Stimulated activated CD4-positive, alpha-beta T cell treated with anti-CD3 and anti-CD28 coated beads, Interleukin-4, amount 100 ng/mL, for 4 hours (primary cell): ENCODE results near the gene UNC13C.

ENCODE experiments used
- DNase-seq, 2 experiments: peaks; one replicate each; pipeline ENCODE4 v3.0.0-alpha.2; 2020

The UNC13C gene

DNA sequence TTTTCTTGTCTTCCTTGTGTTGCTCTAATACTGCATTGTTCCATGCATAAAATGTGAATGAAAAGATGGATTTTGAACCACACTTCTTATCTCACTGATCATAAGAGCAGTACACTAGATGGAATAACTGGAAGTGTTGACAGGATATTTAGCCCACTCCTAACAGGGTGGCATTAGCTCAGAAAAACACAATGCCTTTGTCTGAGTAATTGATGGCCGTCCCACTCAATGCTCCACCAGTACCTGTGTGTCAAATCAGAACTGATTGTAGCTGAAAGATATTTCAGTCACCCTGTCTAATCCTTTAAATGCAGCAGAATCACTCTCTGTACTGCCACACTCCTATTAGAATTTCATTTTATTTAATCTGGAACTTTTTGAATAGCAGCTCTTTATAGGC, 526.5 kb downstream of the UNC13C start:
- no peak for DNase-seq

DNA sequence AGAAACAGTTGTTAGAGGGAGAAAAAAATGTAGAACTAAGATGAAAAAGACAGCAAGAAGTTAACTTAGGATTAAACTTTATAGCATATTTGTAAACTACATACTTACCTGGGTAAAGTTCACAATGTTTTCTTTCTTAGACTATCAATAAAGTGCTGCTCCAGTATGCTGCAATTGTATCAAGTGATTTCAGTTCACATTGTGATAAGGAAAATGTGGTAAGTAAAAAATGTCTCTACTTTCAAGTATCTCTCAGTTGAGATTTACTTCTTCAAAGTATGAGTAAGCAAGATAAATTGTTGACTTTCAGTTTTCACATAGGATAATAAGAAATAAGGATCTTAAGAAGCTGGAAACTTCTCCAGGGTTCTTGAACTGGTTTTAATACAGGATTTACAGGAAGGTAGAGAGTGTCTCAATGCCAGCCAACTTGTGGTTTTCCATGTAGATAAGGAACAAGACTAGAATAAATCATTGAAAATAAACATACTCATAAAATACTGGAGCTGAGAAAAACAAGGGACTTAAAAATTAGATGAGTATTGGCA, 528.8 kb downstream of the UNC13C start:
- DNase-seq: no peak

- DNase-seq: no peak
Measured at GRCh38 chr15:54514601-54515000, 536.4 kb downstream of the UNC13C start.

- no peak for DNase-seq
Measured at GRCh38 chr15:54515664-54516582, 537.7 kb downstream of the UNC13C start.

- DNase-seq: no peak
Measured at GRCh38 chr15:54517366-54517765, 539.1 kb downstream of the UNC13C start.

DNA sequence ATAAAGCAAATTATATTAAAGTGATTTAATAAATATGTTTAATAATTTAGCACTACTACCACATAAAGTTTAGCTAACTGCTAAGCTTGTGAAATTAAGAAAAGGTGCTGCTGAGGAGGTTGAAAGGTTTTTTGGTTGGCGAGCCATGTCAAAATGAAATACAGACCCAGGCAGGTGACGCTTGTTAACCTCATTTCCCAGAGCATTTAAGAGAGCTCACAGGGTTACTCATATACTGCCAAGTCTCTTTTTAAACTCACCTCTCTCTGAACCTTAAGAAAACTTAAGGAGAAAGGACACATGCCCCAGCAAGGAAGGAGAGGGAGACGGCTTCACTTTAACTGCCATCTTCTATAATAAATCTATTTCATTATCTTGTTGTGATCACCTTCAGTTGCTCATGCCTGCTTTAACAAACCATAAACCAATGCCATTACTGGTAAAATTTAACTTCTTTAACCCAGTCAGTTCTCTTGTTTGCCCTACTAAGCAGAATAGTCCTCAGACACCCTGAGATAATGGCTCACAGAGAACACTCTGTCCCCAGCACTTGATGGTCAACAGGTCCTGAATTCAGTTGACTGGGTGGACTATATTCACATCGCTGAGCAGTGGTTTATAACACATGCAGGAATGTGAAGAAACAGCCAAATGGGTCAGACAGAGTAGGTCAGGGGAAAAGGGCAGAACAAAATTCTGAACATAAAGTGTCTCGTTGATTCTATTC, 540.1 kb downstream of the UNC13C start:
- no peak for DNase-seq

DNA sequence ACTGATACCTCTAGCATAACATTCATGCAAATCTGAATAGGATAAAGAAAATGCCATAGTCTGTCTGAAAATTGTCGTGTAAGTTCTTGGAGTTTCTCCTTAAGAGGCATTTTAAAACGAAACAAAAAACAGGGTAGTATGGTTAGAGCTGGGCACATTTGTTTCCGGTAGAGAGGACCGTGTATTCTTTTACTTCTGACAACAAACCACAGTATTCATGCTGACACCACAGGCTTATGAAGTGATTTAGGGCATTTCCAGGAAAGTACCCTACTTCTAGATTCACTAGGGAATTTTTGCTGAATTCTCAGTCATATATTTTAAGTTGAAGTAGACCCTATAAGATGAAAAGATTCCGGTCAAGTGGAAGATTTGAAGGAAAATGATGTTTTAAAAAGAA, 541.3 kb downstream of the UNC13C start:
- DNase-seq: no peak

DNA sequence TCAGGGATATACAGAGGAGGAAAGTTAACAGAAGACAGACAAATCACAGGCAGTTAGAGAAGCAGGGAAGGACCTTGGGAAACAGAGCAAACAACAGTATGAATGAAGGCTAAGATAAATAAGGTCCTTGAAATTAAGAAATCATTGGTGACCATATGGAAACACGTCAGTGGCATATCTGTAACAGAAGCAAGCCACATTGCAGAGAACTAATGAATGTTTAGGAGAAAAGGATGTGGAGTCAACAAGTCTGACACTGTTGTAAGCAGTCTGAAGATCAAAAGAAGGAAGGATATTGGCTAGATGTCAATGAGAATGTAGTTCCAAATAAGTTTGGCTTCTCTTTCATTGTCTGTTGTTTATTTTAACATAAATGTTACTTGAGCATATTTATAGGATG, 542.4 kb downstream of the UNC13C start:
- DNase-seq: no peak

GRCh38 chr15:54521206-54521605, 543.0 kb downstream of the UNC13C start:
- DNase-seq: no peak

DNA sequence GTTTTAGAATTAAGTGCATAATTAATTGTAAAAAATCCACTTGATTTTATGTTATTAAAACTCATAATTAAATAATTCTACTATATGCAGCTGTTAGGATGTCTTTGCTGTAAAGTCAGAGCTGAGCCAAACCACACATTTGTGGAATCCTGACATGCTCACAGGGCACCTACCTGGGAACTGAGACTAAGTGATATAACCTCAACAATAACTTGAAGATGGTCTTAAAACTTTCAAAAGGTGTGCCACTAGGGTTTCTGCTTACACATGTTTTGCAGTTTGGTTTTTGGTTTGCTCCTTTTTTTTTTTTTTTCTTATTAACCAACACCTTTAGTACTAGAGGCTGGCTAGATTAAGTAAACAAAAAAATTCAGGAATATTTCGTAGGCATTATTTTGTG, 549.8 kb downstream of the UNC13C start:
- no peak for DNase-seq

DNA sequence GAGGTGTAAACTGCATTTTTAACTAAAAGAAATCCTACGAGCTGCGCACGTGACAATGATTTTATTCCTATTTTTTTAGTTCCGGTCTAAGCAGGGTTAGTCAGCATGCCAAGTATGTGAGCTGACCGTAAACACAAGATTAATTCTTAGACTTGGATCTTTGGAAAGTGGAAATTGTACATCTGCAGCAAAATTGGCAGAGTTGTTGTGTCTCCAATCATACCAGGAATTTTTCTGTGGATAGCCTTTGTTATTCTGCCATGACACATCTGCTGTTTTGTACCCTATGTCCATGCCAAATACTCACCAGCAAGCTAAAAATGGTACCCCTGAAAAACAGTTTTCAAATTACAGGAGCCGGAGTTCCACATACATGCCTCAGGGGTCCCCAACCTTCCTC, 562.5 kb downstream of the UNC13C start:
- no peak for DNase-seq

DNA sequence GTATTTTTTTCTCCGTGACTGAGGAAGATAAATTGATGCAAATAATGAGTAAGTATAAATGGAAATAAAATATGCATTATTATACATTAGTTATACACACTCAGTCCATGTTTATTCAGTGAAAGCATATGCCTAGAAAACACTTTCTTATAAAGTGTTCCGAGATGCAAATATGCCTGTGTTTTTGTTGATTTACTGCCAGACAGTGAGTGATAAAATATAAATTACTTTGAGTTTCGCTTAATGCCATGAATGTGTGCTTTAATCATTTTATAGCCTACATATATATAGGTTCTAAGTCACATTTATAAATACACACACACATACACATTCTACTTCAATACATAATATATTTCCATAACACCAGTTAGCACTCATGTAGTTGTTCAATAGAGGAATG, 569.2 kb downstream of the UNC13C start:
- DNase-seq: no peak

- DNase-seq: no peak
Measured at GRCh38 chr15:54550954-54551353, 572.7 kb downstream of the UNC13C start.

DNA sequence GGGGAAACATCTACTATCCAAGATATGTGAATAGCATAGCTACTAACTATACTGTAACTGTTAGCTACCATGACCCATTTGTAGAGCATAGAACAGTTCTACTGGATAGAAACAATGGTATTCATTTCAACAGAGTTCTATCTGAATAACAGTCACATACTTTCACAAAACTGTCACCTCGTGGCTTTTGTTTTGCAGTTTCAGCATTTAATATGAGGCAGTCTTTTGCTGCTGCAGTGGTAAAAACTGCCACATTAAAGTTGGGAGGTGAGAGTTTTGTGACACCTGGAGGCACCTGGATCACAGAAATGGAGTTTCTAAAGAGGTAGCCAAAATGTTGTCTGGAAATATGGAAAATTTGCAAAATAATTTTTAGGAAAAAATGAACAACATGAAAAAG, 578.0 kb downstream of the UNC13C start:
- no peak for DNase-seq

DNA sequence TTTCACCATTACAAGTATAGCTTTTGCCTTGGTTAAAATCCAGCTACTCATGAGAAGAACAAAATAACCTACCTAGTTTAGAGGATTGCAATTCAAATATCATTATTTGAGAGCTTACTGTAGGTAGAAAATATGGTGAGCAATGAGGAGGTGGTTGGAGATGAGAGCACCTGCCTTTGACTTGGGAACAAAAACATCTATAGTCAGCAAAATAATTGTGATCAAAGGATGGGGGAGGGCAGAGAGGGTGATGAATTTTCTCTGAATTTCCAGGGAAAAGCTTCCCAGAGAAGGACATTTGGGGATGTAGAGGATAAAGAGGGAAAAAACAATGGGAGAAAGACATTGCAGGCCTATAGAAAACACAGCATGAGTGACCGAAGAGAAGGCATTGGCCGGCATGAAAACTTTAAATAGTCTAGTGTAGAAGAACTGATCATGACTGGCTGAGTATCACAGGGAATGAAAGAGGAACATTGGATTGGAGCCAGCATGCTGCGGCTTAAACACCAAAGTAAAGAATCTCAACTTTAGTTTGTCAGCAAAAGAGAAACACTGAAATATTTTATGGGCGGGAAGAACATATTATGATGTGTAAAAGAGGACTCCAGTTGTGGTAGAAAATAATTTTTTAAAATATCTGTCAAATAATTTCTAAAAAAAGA, 581.3 kb downstream of the UNC13C start:
- DNase-seq: no peak

- no peak for DNase-seq
Measured at GRCh38 chr15:54560417-54560816, 582.2 kb downstream of the UNC13C start.

DNA sequence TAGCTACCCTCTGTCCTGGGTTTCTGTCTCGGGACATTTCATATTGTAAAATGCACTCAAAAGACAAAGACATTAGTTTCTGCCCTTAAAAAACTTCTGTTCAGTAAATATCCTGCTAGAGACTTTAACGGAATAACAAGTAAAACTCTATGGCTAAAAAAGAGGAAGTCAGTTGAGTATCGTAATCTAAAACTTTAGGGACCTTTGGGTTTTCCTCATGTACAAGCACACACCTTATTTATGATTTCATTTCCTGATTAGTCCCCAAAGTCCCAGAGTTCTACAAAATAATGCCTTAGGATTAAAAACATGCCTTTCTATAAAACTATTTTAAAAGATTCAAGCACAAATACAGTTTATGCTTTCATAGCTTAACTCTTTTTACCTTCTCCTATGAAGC, 585.9 kb downstream of the UNC13C start:
- DNase-seq: no peak

DNA sequence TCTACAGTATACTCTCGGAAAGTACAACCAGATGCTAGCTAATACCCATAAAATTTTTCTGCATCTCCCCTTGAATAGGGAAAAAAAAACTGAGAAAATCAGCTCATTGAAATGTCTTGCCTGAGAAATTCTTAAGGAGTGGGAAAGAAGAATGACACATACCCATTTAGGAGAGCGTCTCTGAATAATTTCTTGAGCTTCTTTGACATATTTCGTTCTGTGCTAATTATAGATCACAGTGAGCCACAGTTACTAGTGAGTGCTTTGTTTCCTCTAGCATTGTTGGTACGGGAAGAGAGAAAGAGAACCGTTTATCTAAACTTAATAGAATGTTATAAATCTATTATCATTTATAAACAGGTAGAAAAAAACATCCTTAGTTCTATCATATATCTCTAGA, 588.4 kb downstream of the UNC13C start:
- DNase-seq: no peak

GRCh38 chr15:54567408-54568035, 589.3 kb downstream of the UNC13C start:
- no peak for DNase-seq

DNA sequence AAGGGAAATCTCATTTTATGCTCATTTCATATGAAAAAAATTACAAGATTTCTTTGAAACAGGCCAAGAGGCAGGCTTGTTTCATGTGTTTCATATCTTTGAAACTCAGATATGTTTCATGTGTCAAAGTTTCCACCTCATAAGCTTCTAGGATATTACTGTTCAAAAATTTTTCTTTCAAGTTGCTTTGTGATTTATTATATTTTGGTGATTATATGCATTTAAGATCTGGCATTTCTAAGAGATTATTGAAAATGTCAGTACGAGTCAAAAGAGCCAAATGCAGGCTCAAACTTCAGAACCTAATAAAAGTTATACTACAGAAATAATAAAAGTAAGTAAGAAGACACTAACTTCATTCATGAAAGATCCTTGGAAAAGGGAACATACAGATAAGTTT, 590.1 kb downstream of the UNC13C start:
- no peak for DNase-seq

DNA sequence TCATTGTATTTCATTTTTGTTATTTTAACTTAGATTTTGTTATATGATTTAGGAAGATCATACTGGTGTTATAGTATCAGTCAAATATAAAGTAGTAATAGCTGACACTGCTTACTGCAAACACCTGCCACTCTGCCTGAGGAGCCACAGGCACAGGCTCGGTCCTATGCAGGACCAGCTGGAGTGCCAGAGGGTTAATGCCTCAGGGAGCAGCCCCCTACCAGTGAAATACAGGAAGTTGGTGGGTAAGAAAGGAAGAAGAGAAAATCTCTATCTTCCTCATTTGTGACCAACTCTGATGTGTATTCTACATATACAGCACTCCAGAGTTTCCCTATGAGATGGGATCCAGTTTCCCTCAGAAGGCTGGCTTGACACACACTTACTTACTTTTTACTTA, 593.3 kb downstream of the UNC13C start:
- no peak for DNase-seq

DNA sequence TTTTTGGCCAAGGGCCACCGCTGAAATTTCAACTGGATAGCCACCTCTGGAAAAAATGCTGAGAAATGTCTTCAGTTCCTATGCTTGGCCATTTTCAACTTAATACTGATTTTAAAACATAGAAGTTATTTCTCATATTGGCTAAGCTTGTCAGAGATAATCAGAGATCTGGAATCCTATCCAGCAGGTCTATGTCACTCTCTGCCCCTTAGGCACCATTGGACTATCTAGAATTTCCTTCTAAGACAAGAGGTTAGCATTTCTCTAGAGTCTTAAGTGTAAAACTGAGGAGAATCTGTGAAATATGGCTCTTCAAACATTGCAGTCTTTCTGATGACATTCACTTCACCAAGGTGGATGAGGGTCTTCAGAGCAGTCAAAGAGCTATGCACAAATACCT, 597.3 kb downstream of the UNC13C start:
- no peak for DNase-seq
